SH-SY5Y (cell line): ENCODE data around the gene NUP50.

Experiments
- GATA2 ChIP-seq: IDR thresholded peaks from 2 replicates; pipeline ENCODE4 v1.6.1; 2011; ENCODE audit warnings: mild to moderate bottlenecking, low read depth, low read length
- GATA3 ChIP-seq: IDR thresholded peaks from 2 replicates; pipeline ENCODE4 v1.6.1; 2011; ENCODE audit warnings: low read depth, mild to moderate bottlenecking, low read length, moderate library complexity

DNA sequence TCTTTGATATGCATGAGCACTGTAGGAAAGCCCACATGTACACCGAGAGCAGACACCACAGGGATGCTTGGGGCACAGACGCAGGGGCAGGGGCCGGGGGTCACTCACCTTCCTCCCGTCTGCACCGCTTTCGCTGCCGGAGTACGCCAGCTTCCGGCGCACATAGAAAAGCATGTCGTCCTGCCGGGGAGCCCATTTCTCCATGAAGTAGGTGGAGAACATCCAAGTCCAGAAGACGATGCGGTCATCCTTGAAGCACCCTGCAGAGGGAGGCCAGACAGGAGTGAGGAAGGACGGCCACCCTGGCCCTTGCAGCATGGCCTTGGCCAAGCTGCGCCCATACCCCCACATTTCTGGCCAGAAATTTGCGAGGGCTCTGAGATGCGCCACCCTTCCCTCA is 48.1 kb downstream of the NUP50 start:
- TF ChIP-seq GATA2 = no peak
- TF ChIP-seq GATA3 = no peak
